Trophoblast cell (in vitro differentiated cells and primary cell): ENCODE results near the gene QTRT2.

ENCODE experiments used
- DNase-seq, 2 donors: peaks; one replicate each; pipeline ENCODE4 v3.0.0-alpha.2; 2016
- H2AFZ ChIP-seq: 2 replicates; pipeline ENCODE4 v1.6.1; 2013; ENCODE audit warnings: low read length, moderate library complexity, mild to moderate bottlenecking; ENCODE audit not compliant: insufficient read depth, poor library complexity
- H2AK5ac ChIP-seq: 2 replicates; pipeline ENCODE4 v1.6.1; 2013; ENCODE audit warnings: mild to moderate bottlenecking, low read length
- H2BK120ac ChIP-seq: 2 replicates; pipeline ENCODE4 v1.6.1; 2013; ENCODE audit warnings: low read length, mild to moderate bottlenecking, moderate library complexity; ENCODE audit not compliant: insufficient read depth, poor library complexity
- H2BK12ac ChIP-seq: 2 replicates; pipeline ENCODE4 v1.6.1; 2013; ENCODE audit warnings: mild to moderate bottlenecking, low read length, moderate library complexity
- H2BK5ac ChIP-seq: 2 replicates; pipeline ENCODE4 v1.6.1; 2013; ENCODE audit warnings: low read length, low read depth, moderate library complexity, mild to moderate bottlenecking; ENCODE audit not compliant: poor library complexity
- H3K14ac ChIP-seq: 2 replicates; pipeline ENCODE4 v1.6.1; 2013; ENCODE audit warnings: mild to moderate bottlenecking, low read length
- H3K18ac ChIP-seq: 2 replicates; pipeline ENCODE4 v1.6.1; 2013; ENCODE audit warnings: mild to moderate bottlenecking, low read length
- H3K23ac ChIP-seq: 2 replicates; pipeline ENCODE4 v1.6.1; 2013; ENCODE audit warnings: low read length
- H3K27ac ChIP-seq: 2 replicates; pipeline ENCODE4 v1.5.1; 2013; ENCODE audit warnings: low read depth, mild to moderate bottlenecking, inconsistent platforms, low read length, moderate library complexity
- H3K27me3 ChIP-seq: 2 replicates; pipeline ENCODE4 v1.6.1; 2013; ENCODE audit warnings: inconsistent platforms, mild to moderate bottlenecking, low read length, moderate library complexity; ENCODE audit not compliant: insufficient read depth
- H3K36me3 ChIP-seq, 2 experiments: 1 replicate in 1 of 2; 2 replicates in 1 of 2; pipeline ENCODE4 v1.6.1; 2013; ENCODE audit warnings: low read length in 2 of 2, mild to moderate bottlenecking in 2 of 2, moderate library complexity in 1 of 2; ENCODE audit not compliant: insufficient read depth in 2 of 2, control insufficient read depth in 1 of 2
- H3K4ac ChIP-seq: 2 replicates; pipeline ENCODE4 v1.6.1; 2013; ENCODE audit warnings: low read depth, mild to moderate bottlenecking, low read length, moderate library complexity
- H3K4me1 ChIP-seq, 2 experiments: 1 replicate in 1 of 2; 2 replicates in 1 of 2; pipeline ENCODE4 v1.6.1; 2013; ENCODE audit warnings: low read length in 2 of 2, mild to moderate bottlenecking in 2 of 2, moderate library complexity in 1 of 2; ENCODE audit not compliant: insufficient read depth in 2 of 2, control insufficient read depth in 1 of 2
- H3K4me2 ChIP-seq: 2 replicates; pipeline ENCODE4 v1.6.1; 2013; ENCODE audit warnings: inconsistent platforms, mild to moderate bottlenecking, low read length, moderate library complexity
- H3K4me3 ChIP-seq: 2 replicates; pipeline ENCODE4 v1.5.1; 2013; ENCODE audit warnings: mild to moderate bottlenecking, low read depth, low read length, inconsistent platforms
- H3K79me1 ChIP-seq: one replicate; pipeline ENCODE4 v1.6.1; 2013; ENCODE audit warnings: low read length
- H3K79me2 ChIP-seq: 2 replicates; pipeline ENCODE4 v1.6.1; 2013; ENCODE audit warnings: low read length, mild to moderate bottlenecking; ENCODE audit not compliant: control insufficient read depth, insufficient read depth, poor library complexity
- H3K9ac ChIP-seq: 2 replicates; pipeline ENCODE4 v1.6.1; 2013; ENCODE audit warnings: mild to moderate bottlenecking, low read length
- H3K9me3 ChIP-seq: 2 replicates; pipeline ENCODE4 v1.6.1; 2013; ENCODE audit warnings: low read depth, mild to moderate bottlenecking, control low read depth, inconsistent platforms, low read length; ENCODE audit not compliant: insufficient read depth
- H4K12ac ChIP-seq: 2 replicates; pipeline ENCODE4 v1.6.1; 2013; ENCODE audit warnings: low read depth, mild to moderate bottlenecking, low read length, moderate library complexity
- H4K8ac ChIP-seq: 2 replicates; pipeline ENCODE4 v1.6.1; 2013; ENCODE audit warnings: low read depth, mild to moderate bottlenecking, low read length, moderate library complexity
- H4K91ac ChIP-seq: one replicate; pipeline ENCODE4 v1.6.1; 2013; ENCODE audit warnings: low read depth, mild to moderate bottlenecking, low read length, moderate library complexity
- whole genome bisulfite sequencing: extraction: QIAGEN DNeasy Blood & Tissue Kit; methylation state at CpG from one replicate; pipeline ENCODE4 v1.1.7; 2013; ENCODE audit warnings: missing lambda C conversion rate; ENCODE audit not compliant: insufficient read length, insufficient coverage; ENCODE audit errors: extremely low coverage; 5-methylcytosine and 5-hydroxymethylcytosine counted together

QTRT2 gene

DNA sequence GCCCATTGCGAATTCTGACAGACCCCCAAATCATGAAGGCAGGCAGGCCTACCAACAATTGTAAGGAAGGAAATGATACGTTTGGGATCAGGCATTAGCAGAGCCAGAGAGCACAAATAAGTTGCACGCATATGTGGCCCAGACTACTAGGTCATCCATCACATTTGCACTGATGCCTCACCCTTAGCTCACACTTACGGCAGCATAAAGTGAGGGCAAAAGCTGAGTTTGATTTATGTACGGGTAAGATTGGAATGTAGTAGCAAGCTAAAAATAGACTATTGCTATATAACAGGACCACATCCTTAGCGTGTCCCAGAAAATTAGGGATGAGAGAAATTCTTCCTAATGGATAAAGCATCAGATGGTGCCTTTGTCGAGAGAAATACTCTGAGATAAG, 58.6 kb downstream of the QTRT2 start:
- H3K4ac ChIP-seq = no peak overlapping the region
- DNase-seq = no peak
- no peak overlapping the region for H4K91ac ChIP-seq
- H3K79me2 ChIP-seq = no peaks in the 10 kb centered on the region
- no peaks in the 10 kb centered on the region for H3K36me3 ChIP-seq
- no peak overlapping the region for H3K4me3 ChIP-seq
- H2AK5ac ChIP-seq = no peak overlapping the region
- H2BK12ac ChIP-seq = no peak overlapping the region
- no peak overlapping the region for H3K4me2 ChIP-seq
- H3K79me1 ChIP-seq = no peaks in the 10 kb centered on the region
- no CpG with 5 or more reads among the region's 7 CpGs for WGBS
- H3K4me1 ChIP-seq = no peaks in the 10 kb centered on the region
- H3K18ac ChIP-seq = no peak overlapping the region
- H3K27ac ChIP-seq = no peak overlapping the region
- H2BK120ac ChIP-seq = no peak overlapping the region
- H3K23ac ChIP-seq = no peak overlapping the region
- H2BK5ac ChIP-seq = no peak overlapping the region
- no peak overlapping the region for H2AFZ ChIP-seq
- no peak overlapping the region for H4K8ac ChIP-seq
- no peak overlapping the region for H4K12ac ChIP-seq
- no peak overlapping the region for H3K9ac ChIP-seq
- no peak overlapping the region for H3K14ac ChIP-seq
- no peaks in the 10 kb centered on the region for H3K9me3 ChIP-seq
- H3K27me3 ChIP-seq = no peaks in the 10 kb centered on the region

DNA sequence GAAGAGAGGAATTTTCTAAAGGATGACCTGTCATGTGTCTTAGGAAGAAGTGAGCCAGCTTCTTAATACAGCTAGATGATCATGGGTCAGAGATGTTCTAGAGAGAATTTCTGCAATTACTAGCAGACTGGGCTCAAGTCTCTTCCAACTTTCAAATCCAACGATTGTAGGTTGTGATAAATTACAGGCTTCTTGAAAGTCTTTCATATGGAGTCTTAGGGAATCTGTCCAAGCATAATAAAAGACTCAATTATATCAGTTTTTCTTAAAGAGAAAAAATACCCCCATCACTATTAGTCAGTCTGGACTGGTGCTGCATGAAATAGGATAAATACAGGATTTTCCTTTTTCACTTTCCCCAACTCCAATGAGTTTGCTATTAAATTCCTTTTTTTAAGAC, 63.2 kb downstream of the QTRT2 start:
- no peak overlapping the region for H3K4me3 ChIP-seq
- no peak overlapping the region for H4K8ac ChIP-seq
- H2BK5ac ChIP-seq = no peak overlapping the region
- H2AK5ac ChIP-seq = no peak overlapping the region
- H3K36me3 ChIP-seq = no peaks in the 10 kb centered on the region
- H4K91ac ChIP-seq = no peak overlapping the region
- H3K4me1 ChIP-seq = no peaks in the 10 kb centered on the region
- WGBS = no CpG with 5 or more reads among the region's 1 CpG
- H3K79me1 ChIP-seq = no peaks in the 10 kb centered on the region
- no peak for DNase-seq
- H3K4ac ChIP-seq = no peak overlapping the region
- H3K18ac ChIP-seq = no peak overlapping the region
- H2BK12ac ChIP-seq = no peak overlapping the region
- no peak overlapping the region for H3K27ac ChIP-seq
- H2AFZ ChIP-seq = no peak overlapping the region
- H3K23ac ChIP-seq = no peak overlapping the region
- H3K27me3 ChIP-seq = no peaks in the 10 kb centered on the region
- H2BK120ac ChIP-seq = no peak overlapping the region
- no peak overlapping the region for H3K14ac ChIP-seq
- no peak overlapping the region for H3K9ac ChIP-seq
- H4K12ac ChIP-seq = no peak overlapping the region
- no peaks in the 10 kb centered on the region for H3K79me2 ChIP-seq
- no peak overlapping the region for H3K4me2 ChIP-seq
- H3K9me3 ChIP-seq = peaks cover 1% of the 10 kb centered on the region

DNA sequence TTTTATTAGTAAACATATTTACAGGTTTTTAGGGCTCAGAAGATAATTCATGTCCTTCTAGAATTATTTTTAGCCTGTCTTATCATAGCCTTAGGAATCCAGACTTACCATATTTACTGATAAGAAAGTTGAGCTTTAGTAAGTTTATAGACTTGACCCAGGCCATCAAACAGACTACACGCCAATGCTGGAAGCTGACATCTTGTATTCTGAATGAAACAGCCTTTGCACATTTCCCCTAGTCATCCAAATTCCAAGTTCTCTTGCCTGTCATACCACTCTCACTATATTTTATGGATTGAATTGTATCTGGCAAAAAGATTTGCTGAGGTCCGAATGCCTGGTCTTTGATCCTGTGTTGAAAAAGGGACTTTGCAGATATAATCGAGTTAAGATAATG, 63.7 kb downstream of the QTRT2 start:
- WGBS = no CpG with 5 or more reads among the region's 3 CpGs

DNA sequence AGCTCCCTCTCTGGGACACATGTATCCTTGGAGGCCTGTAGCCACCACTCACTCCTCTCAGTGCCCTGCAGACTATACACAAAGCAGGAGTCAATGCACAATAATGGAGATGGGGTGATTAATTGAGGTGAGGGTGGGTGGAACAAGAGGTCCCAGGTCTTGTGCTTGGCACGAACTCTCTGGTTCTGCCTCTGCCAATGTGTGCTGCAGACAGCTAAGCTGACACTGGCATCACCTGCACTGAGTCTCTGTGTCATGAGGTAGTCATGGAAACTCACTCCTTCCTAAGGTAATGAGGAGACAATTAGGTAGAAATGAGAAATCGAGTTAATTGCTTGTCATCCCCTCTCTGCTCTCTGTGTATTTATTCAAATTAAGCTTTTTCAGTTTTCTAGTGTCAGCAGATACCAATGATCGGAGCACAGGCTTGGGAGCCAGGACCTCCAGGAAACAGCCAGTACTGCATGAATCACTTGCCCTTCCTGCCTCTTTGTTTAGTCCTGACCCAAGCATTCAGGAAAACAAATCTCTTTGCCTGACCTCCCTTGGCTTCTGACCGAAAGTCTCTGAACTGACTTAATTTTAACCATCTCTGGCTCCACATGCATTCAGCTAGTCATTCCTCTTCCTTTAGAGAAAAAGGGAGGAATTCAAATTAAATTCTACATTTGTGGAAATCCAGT, 65.6 kb downstream of the QTRT2 start:
- Histone ChIP-seq H2BK120ac (no peak overlapping the region), H3K9me3 (peaks cover 1% of the 10 kb centered on the region), H3K79me2 (no peaks in the 10 kb centered on the region), H2AFZ (no peak overlapping the region), H3K4me1 (no peaks in the 10 kb centered on the region), H3K9ac (no peak overlapping the region), H3K27ac (no peak overlapping the region), H2BK12ac (no peak overlapping the region), H4K91ac (no peak overlapping the region), H4K12ac (no peak overlapping the region), H3K27me3 (no peaks in the 10 kb centered on the region), H2AK5ac (no peak overlapping the region), H3K4ac (no peak overlapping the region), H4K8ac (no peak overlapping the region), H3K4me3 (no peak overlapping the region), H3K14ac (no peak overlapping the region), H2BK5ac (no peak overlapping the region), H3K23ac (no peak overlapping the region), H3K4me2 (no peak overlapping the region), H3K18ac (no peak overlapping the region), H3K36me3 (no peaks in the 10 kb centered on the region), H3K79me1 (no peaks in the 10 kb centered on the region)
- DNase-seq = no peak
- no CpG with 5 or more reads among the region's 4 CpGs for WGBS

More for the DNA sequence above, 63.7 kb downstream of the QTRT2 start:
- H3K27ac ChIP-seq = no peak overlapping the region
- H4K8ac ChIP-seq = no peak overlapping the region
- peaks cover 1% of the 10 kb centered on the region for H3K9me3 ChIP-seq
- H3K4me3 ChIP-seq = no peak overlapping the region
- no peaks in the 10 kb centered on the region for H3K79me1 ChIP-seq
- H2BK5ac ChIP-seq = no peak overlapping the region
- H2AFZ ChIP-seq = no peak overlapping the region
- no peaks in the 10 kb centered on the region for H3K4me1 ChIP-seq
- H4K12ac ChIP-seq = no peak overlapping the region
- H3K79me2 ChIP-seq = no peaks in the 10 kb centered on the region
- no peak overlapping the region for H3K14ac ChIP-seq
- H3K23ac ChIP-seq = no peak overlapping the region
- DNase-seq = no peak
- H3K18ac ChIP-seq = no peak overlapping the region
- no peak overlapping the region for H3K4me2 ChIP-seq
- H4K91ac ChIP-seq = no peak overlapping the region
- H2BK120ac ChIP-seq = no peak overlapping the region
- no peak overlapping the region for H2BK12ac ChIP-seq
- no peak overlapping the region for H2AK5ac ChIP-seq
- H3K36me3 ChIP-seq = no peaks in the 10 kb centered on the region
- H3K27me3 ChIP-seq = no peaks in the 10 kb centered on the region
- H3K4ac ChIP-seq = no peak overlapping the region
- H3K9ac ChIP-seq = no peak overlapping the region
